Kidney (tissue), 14 donors: ENCODE results near the gene TP53BP2. TPM values are rescaled to one million over a fixed set of nuclear protein-coding genes. Genes with fewer than 3 reads are reported as not detected.
A peak's percentile ranks its signal among the peaks of the same experiment; 100 is the strongest.
"Not testable (repeated sequence)": the region's sequence is repeated elsewhere in the genome, so short reads cannot be mapped to it uniquely, and the experiment has no call there.

Experiments
- DNase-seq, 5 donors: peaks; one replicate each; pipeline ENCODE4 v3.0.0-alpha.2; 2013 to 2020
- FAIRE-seq: peaks from 2 replicates; lab custom pipeline; 2012; peaks lifted over from hg19 to GRCh38; lab: Jason Lieb, UNC
- H3K27ac ChIP-seq, 2 donors: one replicate each; pipeline ENCODE4 v1.7.0; 2013; ENCODE audit warnings: low read depth in 2 of 2, low read length in 2 of 2, inconsistent platforms in 1 of 2
- H3K27me3 ChIP-seq: one replicate; pipeline ENCODE4 v1.7.1; 2013; ENCODE audit warnings: low read length, inconsistent platforms; ENCODE audit not compliant: control insufficient read depth, insufficient read depth
- H3K36me3 ChIP-seq, 3 donors: one replicate each; pipeline versions ENCODE4 v1.7.0 to v1.7.1; 2013; ENCODE audit warnings: low read length in 3 of 3, control low read depth in 1 of 3, inconsistent platforms in 1 of 3; ENCODE audit not compliant: insufficient read depth in 3 of 3, control insufficient read depth in 2 of 3
- H3K4me1 ChIP-seq, 3 donors: one replicate each; pipeline versions ENCODE4 v1.7.0 to v1.7.1; 2013; ENCODE audit warnings: low read length in 3 of 3, inconsistent platforms in 1 of 3, low read depth in 1 of 3; ENCODE audit not compliant: control insufficient read depth in 2 of 3, insufficient read depth in 2 of 3
- H3K4me3 ChIP-seq, 3 donors: one replicate each; pipeline versions ENCODE4 v1.7.0 to v1.8.1; 2013; ENCODE audit warnings: low read length in 3 of 3, control low read depth in 1 of 3, inconsistent platforms in 1 of 3
- H3K9ac ChIP-seq, 3 donors: one replicate each; pipeline versions ENCODE4 v1.7.0 to v1.7.1; 2013; ENCODE audit warnings: low read length in 3 of 3, control low read depth in 1 of 3, inconsistent platforms in 1 of 3
- H3K9me3 ChIP-seq, 3 donors: one replicate each; pipeline versions ENCODE4 v1.7.0 to v1.7.1; 2013; ENCODE audit warnings: low read length in 3 of 3, control low read depth in 1 of 3, inconsistent platforms in 1 of 3; ENCODE audit not compliant: control insufficient read depth in 2 of 3, insufficient read depth in 1 of 3
- CTCF ChIP-seq: IDR thresholded peaks from 3 replicates; pipeline ENCODE4 v1.5.1; 2012; ENCODE audit warnings: mild to moderate bottlenecking, moderate library complexity, borderline replicate concordance; ENCODE audit not compliant: insufficient read depth; ENCODE audit errors: extremely low read depth
- intact Hi-C: fragments of 100-400 bp; cut with DNase I; formaldehyde crosslinking; loops from one replicate; pipeline ENCODE4 v1.11.1; 2022
- polyA plus RNA-seq: library from polyadenylated mRNA; stranded (reverse); fragments of 350-450 nt; fragmentation: Illumina TruSeq; extraction: RNeasy Lipid Tissue Mini Kit (QIAGEN cat#74804); gene quantifications from one replicate; pipeline ENCODE4 v1.2.3, GENCODE V29; 2014; ENCODE audit warnings: low read depth, low replicate concordance; ENCODE audit not compliant: insufficient read depth
- total RNA-seq: library from RNA; stranded (reverse); fragmentation: NEBNext Ultra II Directional; extraction: Animal tissue kit (Norgen Biotek cat#: 25700); gene quantifications from one replicate; pipeline ENCODE4 v1.2.1, GENCODE V29; 2021
- donor health status: control.
- donor health status: control.
- donor health status: control.
- donor health status: control.
- donor health status: control.
- donor health status: DM: yes; HTN: yes; CAD: no.
- donor health status: Normal renal cell carcinoma (clear cell type).

The TP53BP2 gene
- total and polyA plus RNA-seq, 2 donors from 2014 or later, result 10.3 to 45.9 TPM

- H3K9me3 ChIP-seq, result no peaks in the 10 kb centered on the region
- H3K27me3 ChIP-seq, result no peaks in the 10 kb centered on the region
- no peaks in the 10 kb centered on the region for H3K4me1 ChIP-seq
- peak in 2 of 5 donors; percentile 22 to 33 for DNase-seq
- H3K4me3 ChIP-seq, result no peak overlapping the region
- no peak overlapping the region for H3K27ac ChIP-seq
- intact Hi-C loops, result no loop called here
- no peak overlapping the region for H3K9ac ChIP-seq
- H3K36me3 ChIP-seq, result no peaks in the 10 kb centered on the region
- no peak for FAIRE-seq
- no peak for TF ChIP-seq CTCF
Measured at GRCh38 chr1:223873044-223873443, 27.3 kb upstream of the TP53BP2 start.

- no peaks in the 10 kb centered on the region for H3K4me1 ChIP-seq
- DNase-seq (peak in 1 of 5 donors; percentile 7), FAIRE-seq (no peak)
- H3K27me3 ChIP-seq, result no peaks in the 10 kb centered on the region
- intact Hi-C loops, result no loop called here
- no peak overlapping the region for H3K4me3 ChIP-seq
- no peaks in the 10 kb centered on the region for H3K9me3 ChIP-seq
- no peak overlapping the region for H3K27ac ChIP-seq
- no peak overlapping the region for H3K9ac ChIP-seq
- no peaks in the 10 kb centered on the region for H3K36me3 ChIP-seq
- no peak for TF ChIP-seq CTCF
Measured at GRCh38 chr1:223872308-223872901, 26.7 kb upstream of the TP53BP2 start.

GRCh38 chr1:223870617-223871574, 25.1 kb upstream of the TP53BP2 start:
- TF ChIP-seq CTCF, result no peak
- Histone ChIP-seq H3K9ac (no peak overlapping the region), H3K36me3 (no peaks in the 10 kb centered on the region), H3K27ac (no peak overlapping the region), H3K4me3 (no peak overlapping the region), H3K9me3 (no peaks in the 10 kb centered on the region), H3K27me3 (no peaks in the 10 kb centered on the region), H3K4me1 (no peaks in the 10 kb centered on the region)
- FAIRE-seq, result no peak
- intact Hi-C loops, result no loop called here
- no peak for DNase-seq

GRCh38 chr1:223864599-223865368, 19.0 kb upstream of the TP53BP2 start:
- H3K27ac ChIP-seq, H3K27me3 ChIP-seq, H3K36me3 ChIP-seq, H3K9ac ChIP-seq, H3K4me3 ChIP-seq, FAIRE-seq, H3K9me3 ChIP-seq, intact Hi-C loops, DNase-seq, H3K4me1 ChIP-seq: not testable (repeated sequence)
